HepG2 (cell line): ENCODE data around the gene PRSS33. TPM values are rescaled to one million over a fixed set of nuclear protein-coding genes. Genes with fewer than 3 reads are reported as not detected.
A peak's percentile ranks its signal among the peaks of the same experiment; 100 is the strongest.

Experiments
- ATAC-seq: fragments of 200-7000 bp; cut with Tn5 transposase; 3 replicates; pipeline ENCODE4 v1.9.1; 2020; ENCODE audit warnings: mild to moderate bottlenecking, moderate library complexity
- BruUV-seq: library from RNA; stranded (reverse); fragments of 400-500 nt; replicated peaks from 2 replicates; lab custom pipeline; 2021; lab: Mats Ljungman, UMichigan
- CTCF ChIA-PET: fragments of 300-600 bp; formaldehyde crosslinking; extraction: SDS; loops from one replicate; lab custom pipeline; 2021; ENCODE audit warnings: low total read pairs, inconsistent platforms, low intra/inter-chr PET ratio; lab: Yijun Ruan, JAX
- POLR2A ChIA-PET: fragments of 350-600 bp; sonication (Branson Sonifier 250); formaldehyde crosslinking; loops from one replicate; lab custom pipeline; 2020; ENCODE audit warnings: antibody characterized with exemption, inconsistent platforms; lab: Yijun Ruan, JAX
- DNase-seq: peaks from one replicate; pipeline ENCODE4 v3.0.0-alpha.2; 2015; ENCODE audit warnings: low spot score
- FAIRE-seq: peaks from 3 replicates; lab custom pipeline; 2011; peaks lifted over from hg19 to GRCh38; lab: Jason Lieb, UNC
- H2AFZ ChIP-seq: one replicate; pipeline ENCODE4 v1.6.1; 2011; ENCODE audit warnings: low read length, inconsistent platforms
- H3K27ac ChIP-seq: fragments of 300-600 bp; 3 replicates; pipeline ENCODE4 v1.8.0; 2011; ENCODE audit warnings: mixed run types, mild to moderate bottlenecking, mixed read lengths, low read length, inconsistent platforms; ENCODE audit not compliant: insufficient read depth; ENCODE audit errors: extremely low read length
- H3K27me3 ChIP-seq, 2 experiments: fragments of 200-600 bp in 1 of 2; 2 replicates in 1 of 2; 3 replicates in 1 of 2; pipeline versions ENCODE4 v1.6.0 to v1.8.0; 2011; ENCODE audit warnings: low read length in 2 of 2, mild to moderate bottlenecking in 2 of 2, moderate library complexity in 2 of 2, inconsistent platforms in 1 of 2; ENCODE audit not compliant: insufficient read depth in 2 of 2, control insufficient read depth in 1 of 2
- H3K36me3 ChIP-seq, 2 experiments: fragments of 200-600 bp in 1 of 2; replicated peaks in 1 of 2; 2 replicates in 1 of 2; 3 replicates in 1 of 2; pipeline versions ENCODE4 v1.5.1 to v1.8.0; 2011; ENCODE audit warnings: low read length in 2 of 2, inconsistent platforms in 1 of 2; ENCODE audit not compliant: insufficient read depth in 2 of 2, control insufficient read depth in 1 of 2
- H3K4me1 ChIP-seq: 2 replicates; pipeline ENCODE4 v1.5.1; 2012; ENCODE audit warnings: low read length, inconsistent platforms; ENCODE audit not compliant: insufficient read depth
- H3K4me2 ChIP-seq: 2 replicates; pipeline ENCODE4 v1.6.0; 2011; ENCODE audit warnings: low read depth, low read length, inconsistent platforms
- H3K4me3 ChIP-seq, 3 experiments: fragments of 200-600 bp in 1 of 3; sonication (generic), shearing (Covaris generic) in 1 of 3; replicated peaks in 1 of 3; 2 replicates each; pipeline ENCODE4 v1.5.1; 2011 to 2016; ENCODE audit warnings: low read length in 3 of 3, inconsistent platforms in 2 of 3, low read depth in 2 of 3, mild to moderate bottlenecking in 2 of 3, control low read depth in 1 of 3, mixed read lengths in 1 of 3; ENCODE audit not compliant: insufficient read depth in 1 of 3
- H3K79me2 ChIP-seq: one replicate; pipeline ENCODE4 v1.6.1; 2011; ENCODE audit warnings: low read length, inconsistent platforms; ENCODE audit not compliant: insufficient read depth
- H3K9ac ChIP-seq: 2 replicates; pipeline ENCODE4 v1.6.0; 2011; ENCODE audit warnings: mild to moderate bottlenecking, low read depth, low read length, inconsistent platforms; ENCODE audit not compliant: insufficient read depth
- H3K9me3 ChIP-seq: 2 replicates; pipeline ENCODE4 v1.5.1; 2012; ENCODE audit warnings: mild to moderate bottlenecking, low read length
- H4K20me1 ChIP-seq: 2 replicates; pipeline ENCODE4 v1.6.0; 2011; ENCODE audit warnings: inconsistent platforms, mild to moderate bottlenecking, low read length, moderate library complexity; ENCODE audit not compliant: insufficient read depth
- FOSL2 ChIP-seq: sonication (generic); formaldehyde crosslinking; IDR thresholded peaks from 2 replicates; pipeline ENCODE4 v1.4.0; 2020; ENCODE audit warnings: missing genetic modification reagents
- JUN ChIP-seq: sonication (generic); formaldehyde crosslinking; IDR thresholded peaks from 2 replicates; pipeline ENCODE4 v1.4.0; 2020; ENCODE audit warnings: mild to moderate bottlenecking, missing genetic modification reagents
- JUNB ChIP-seq: sonication (generic); formaldehyde crosslinking; IDR thresholded peaks from 2 replicates; pipeline ENCODE4 v1.8.0; 2022; ENCODE audit warnings: missing genetic modification reagents, mild to moderate bottlenecking, borderline replicate concordance
- MYNN ChIP-seq: sonication (generic); formaldehyde crosslinking; IDR thresholded peaks from 2 replicates; pipeline ENCODE4 v1.4.0; 2020; ENCODE audit warnings: mild to moderate bottlenecking, low read depth, missing genetic modification reagents
- NCOR1 ChIP-seq: fragments of 200-600 bp; sonication (generic); IDR thresholded peaks from 2 replicates; pipeline ENCODE4 v1.7.0; 2017; ENCODE audit warnings: antibody characterized with exemption, low read length, borderline replicate concordance
- POLR2G ChIP-seq: fragments of 200-400 bp; formaldehyde crosslinking; IDR thresholded peaks from 2 replicates; pipeline ENCODE4 v1.6.1; 2018; ENCODE audit warnings: mild to moderate bottlenecking, low read depth, low read length, moderate library complexity
- RXRA ChIP-seq: sonication (generic); formaldehyde crosslinking; IDR thresholded peaks from 2 replicates; pipeline ENCODE4 v1.5.1; 2020; ENCODE audit warnings: missing genetic modification reagents
- SMAD3 ChIP-seq: sonication (generic); formaldehyde crosslinking; IDR thresholded peaks from 2 replicates; pipeline ENCODE4 v1.4.0; 2020; ENCODE audit warnings: missing genetic modification reagents
- SMC3 ChIP-seq: IDR thresholded peaks from 2 replicates; pipeline ENCODE4 v1.6.1; 2011; ENCODE audit warnings: low read length, improper control_type of control experiment
- TBL1XR1 ChIP-seq: fragments of 150-350 bp; IDR thresholded peaks from 2 replicates; pipeline ENCODE4 v1.6.1; 2014; ENCODE audit warnings: borderline replicate concordance, low read length; ENCODE audit not compliant: partially characterized antibody
- THAP11 ChIP-seq: IDR thresholded peaks from 2 replicates; pipeline ENCODE4 v1.6.1; 2016; ENCODE audit warnings: missing biosample characterization, missing genetic modification reagents
- ZFX ChIP-seq: sonication (generic); formaldehyde crosslinking; IDR thresholded peaks from 2 replicates; pipeline ENCODE4 v1.4.0; 2020; ENCODE audit warnings: mild to moderate bottlenecking, low read depth, missing genetic modification reagents, moderate library complexity
- ZNF143 ChIP-seq: sonication (generic); formaldehyde crosslinking; IDR thresholded peaks from 2 replicates; pipeline ENCODE4 v1.4.0; 2020; ENCODE audit warnings: missing genetic modification reagents
- ZNF235 ChIP-seq: sonication (generic); formaldehyde crosslinking; IDR thresholded peaks from 2 replicates; pipeline ENCODE4 v1.8.1; 2023; ENCODE audit warnings: mild to moderate bottlenecking, missing genetic modification reagents, borderline replicate concordance
- ZNF281 ChIP-seq: sonication (generic); formaldehyde crosslinking; IDR thresholded peaks from 2 replicates; pipeline ENCODE4 v1.4.0; 2020; ENCODE audit warnings: missing genetic modification reagents, borderline replicate concordance
- ZNF687 ChIP-seq: sonication (generic); formaldehyde crosslinking; IDR thresholded peaks from 2 replicates; pipeline ENCODE4 v1.5.1; 2020; ENCODE audit warnings: mild to moderate bottlenecking, missing genetic modification reagents, moderate library complexity
- WGBS: methylation state at CpG from one replicate; pipeline ENCODE4 v1.1.6; 2017; ENCODE audit warnings: low lambda C conversion rate; 5-methylcytosine and 5-hydroxymethylcytosine counted together
- in situ Hi-C: cut with HindIII; loops from 2 replicates; pipeline ENCODE4 v1.10.0; 2017; ENCODE audit warnings: low pct_unique_long_range_greater_than_20kb; ENCODE audit not compliant: extremely low pct_ligation_motif_present
- intact Hi-C: fragments of 100-400 bp; cut with micrococcal nuclease; formaldehyde crosslinking; loops from one replicate; pipeline ENCODE4 v1.10.0; 2022; ENCODE audit not compliant: unreplicated experiment
- polyA plus RNA-seq, 8 experiments: library from polyadenylated mRNA; depleted of rRNA in 3 of 8; stranded (reverse) in 7 of 8; unstranded in 1 of 8; fragments of >200 nt; fragmentation: Illumina TruSeq in 4 of 8; extraction: Trizol in 4 of 8; gene quantifications; 2 replicates each; pipeline versions ENCODE4 v1.2.1 to v1.2.3, GENCODE V29; 2011 to 2016; ENCODE audit warnings: low read depth in 4 of 8, missing spikeins in 1 of 8, mixed read lengths in 1 of 8; ENCODE audit not compliant: insufficient read depth in 1 of 8
- total RNA-seq, 5 experiments: library from RNA; depleted of rRNA; stranded (reverse); fragments of >200 nt; fragmentation: Illumina TruSeq; extraction: Trizol; gene quantifications; 2 replicates each; pipeline ENCODE4 v1.2.3, GENCODE V29; 2016; ENCODE audit warnings: low read depth in 1 of 5

Gene PRSS33
- total and polyA plus RNA-seq, 2 of the 13 experiments (the other 11 are each of a cell fraction or from before 2014, with no cell fraction given), result not detected

DNA sequence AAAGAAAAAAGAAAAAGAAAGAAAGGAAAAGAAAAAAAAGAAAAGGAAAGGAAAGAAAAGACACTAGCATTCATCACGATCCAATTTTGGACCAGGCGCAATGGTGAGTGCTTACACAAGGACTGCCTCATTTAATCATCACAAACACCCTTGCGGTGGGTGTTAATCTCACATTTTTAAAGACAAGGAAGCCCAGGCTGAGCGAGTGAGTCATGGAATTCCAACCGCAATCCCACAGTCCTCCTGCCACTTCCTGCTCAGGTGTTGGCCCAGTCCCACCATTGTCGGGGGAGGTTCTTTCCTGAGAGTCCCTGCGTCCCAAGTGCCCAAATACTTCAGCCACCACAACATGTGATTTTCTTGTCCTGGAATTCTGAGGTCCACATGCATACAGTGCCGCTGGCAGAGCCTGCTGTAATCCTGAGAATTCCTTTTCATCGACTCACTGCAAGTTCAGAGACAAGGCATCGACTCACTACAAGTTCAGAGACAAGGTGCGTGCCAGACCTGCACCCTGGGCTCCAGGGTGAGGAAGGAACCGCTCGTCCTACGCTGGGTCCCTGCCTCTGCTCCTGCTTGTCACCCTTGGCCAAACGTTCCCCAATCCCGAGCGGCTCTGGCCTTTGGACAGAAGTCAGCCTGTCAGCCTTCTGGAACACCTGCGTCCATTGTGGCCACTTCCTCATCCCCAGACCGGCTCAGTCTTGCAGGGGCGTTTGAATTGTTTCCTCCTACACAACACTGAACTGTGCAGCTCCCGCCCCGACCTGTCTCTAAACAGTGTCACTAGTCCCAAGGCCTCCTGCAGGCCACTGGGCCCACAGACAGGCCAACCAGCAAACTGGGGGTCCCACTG lies 48.5 kb upstream of the PRSS33 start:
- ChIA-PET POLR2A (interaction anchor here (1.1 kb wide), 1 partner anchor 70 kb away, joined by 3 read pairs; no protein-coding TSS in a partner anchor), CTCF (no interaction called here)
- peak; percentile 53 for FAIRE-seq
- peak; percentile 39; the same call in 1 of the 2 replicates for TF ChIP-seq JUN
- TF ChIP-seq ZNF687 (CRISPR knock-in tag), result peak; percentile 66
- no peak for TF ChIP-seq ZNF235 (CRISPR knock-in tag)
- 0 out of 2 replicates have a peak, but pooled peaks have one; percentile 51 for TF ChIP-seq RXRA (CRISPR knock-in tag)
- TF ChIP-seq THAP11, result peak; percentile 27; the same call in 1 of the 2 replicates
- TF ChIP-seq ZFX (CRISPR knock-in tag), result peak; percentile 36; the same call in 1 of the 2 replicates
- no peak for TF ChIP-seq TBL1XR1
- TF ChIP-seq ZNF281, result peak; percentile 72
- no peak for TF ChIP-seq NCOR1
- 0 out of 2 replicates have a peak, but pooled peaks have one; percentile 54 for TF ChIP-seq MYNN (CRISPR knock-in tag)
- TF ChIP-seq JUNB (CRISPR knock-in tag), result peak; percentile 45; the same call in 1 of the 2 replicates
- TF ChIP-seq POLR2G, result no peak
- TF ChIP-seq ZNF143 (CRISPR knock-in tag), result 0 out of 2 replicates have a peak, but pooled peaks have one; percentile 18
- peak; percentile 93 for TF ChIP-seq FOSL2 (CRISPR knock-in tag)
- 0 out of 2 replicates have a peak, but pooled peaks have one; percentile 37 for TF ChIP-seq SMAD3 (CRISPR knock-in tag)
- no peak for TF ChIP-seq SMC3

More for the DNA sequence above, 48.5 kb upstream of the PRSS33 start:
- intact Hi-C loops, result no loop called here
- Histone ChIP-seq H3K27ac (no peak overlapping the region), H3K9ac (peak overlapping the region; percentile 30; the same call in 1 of the 2 replicates), H3K4me3 (peak overlapping the region; percentile 34 to 70 (median 35)), H3K4me2 (peak overlapping the region; percentile 84), H4K20me1 (no peaks in the 10 kb centered on the region), H3K79me2 (no peaks in the 10 kb centered on the region), H2AFZ (peak overlapping the region; percentile 59), H3K4me1 (peaks cover 44% of the 10 kb centered on the region), H3K36me3 (no peaks in the 10 kb centered on the region), H3K9me3 (no peaks in the 10 kb centered on the region), H3K27me3 (peaks cover 2 to 22% of the 10 kb centered on the region in 2 experiments; a peak in 3 of 5 replicates)
- in situ Hi-C loops, result loop anchor here (5.0 kb wide), 2 partner anchors 36 to 76 kb away; partner anchors contain the start of gene FLYWCH1
- peak; percentile 72 for DNase-seq
- 1% methylated on average over 10 of the region's 22 CpGs for WGBS
- ATAC-seq, result peak; percentile 43
- no TSS peak for BruUV-seq
